ENCODE results near the gene STIP1.

GRCh38 chr11:64157631-64158394 lies 28.2 kb upstream of the STIP1 start:
- TF ChIP-seq POLR2A (IDR thresholded peaks at IDR 0.05), result no peak
- TF ChIP-seq, protein P1, sequence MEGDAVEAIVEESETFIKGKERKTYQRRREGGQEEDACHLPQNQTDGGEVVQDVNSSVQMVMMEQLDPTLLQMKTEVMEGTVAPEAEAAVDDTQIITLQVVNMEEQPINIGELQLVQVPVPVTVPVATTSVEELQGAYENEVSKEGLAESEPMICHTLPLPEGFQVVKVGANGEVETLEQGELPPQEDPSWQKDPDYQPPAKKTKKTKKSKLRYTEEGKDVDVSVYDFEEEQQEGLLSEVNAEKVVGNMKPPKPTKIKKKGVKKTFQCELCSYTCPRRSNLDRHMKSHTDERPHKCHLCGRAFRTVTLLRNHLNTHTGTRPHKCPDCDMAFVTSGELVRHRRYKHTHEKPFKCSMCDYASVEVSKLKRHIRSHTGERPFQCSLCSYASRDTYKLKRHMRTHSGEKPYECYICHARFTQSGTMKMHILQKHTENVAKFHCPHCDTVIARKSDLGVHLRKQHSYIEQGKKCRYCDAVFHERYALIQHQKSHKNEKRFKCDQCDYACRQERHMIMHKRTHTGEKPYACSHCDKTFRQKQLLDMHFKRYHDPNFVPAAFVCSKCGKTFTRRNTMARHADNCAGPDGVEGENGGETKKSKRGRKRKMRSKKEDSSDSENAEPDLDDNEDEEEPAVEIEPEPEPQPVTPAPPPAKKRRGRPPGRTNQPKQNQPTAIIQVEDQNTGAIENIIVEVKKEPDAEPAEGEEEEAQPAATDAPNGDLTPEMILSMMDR (IDR thresholded peaks at IDR 0.05), result no peak
